IPS-11a (cell line): ENCODE measurements around the gene CRY2.

ENCODE experiments used
- H3K4me3 ChIP-seq: one replicate; pipeline ENCODE4 v1.5.1; 2013; ENCODE audit warnings: low read depth, low read length, control low read depth

The CRY2 gene

GRCh38 chr11:45929486-45930030 is 82.3 kb downstream of the CRY2 start:
- H3K4me3 ChIP-seq = no peak overlapping the region

GRCh38 chr11:45930031-45930794 is 82.9 kb downstream of the CRY2 start:
- no peak overlapping the region for H3K4me3 ChIP-seq

- no peak overlapping the region for H3K4me3 ChIP-seq
Measured at GRCh38 chr11:45930951-45931570, 83.8 kb downstream of the CRY2 start.

- no peak overlapping the region for H3K4me3 ChIP-seq
Measured at GRCh38 chr11:45931739-45932138, 84.5 kb downstream of the CRY2 start.

- no peak overlapping the region for H3K4me3 ChIP-seq
Measured at GRCh38 chr11:45932217-45932616, 84.9 kb downstream of the CRY2 start.
